Sigmoid colon (tissue), 7 donors: Measurements from ENCODE around the gene ELFN1. TPM values are rescaled to one million over a fixed set of nuclear protein-coding genes. Genes with fewer than 3 reads are reported as not detected.
A peak's percentile ranks its signal among the peaks of the same experiment; 100 is the strongest.

ENCODE experiments used
- DNase-seq: peaks from one replicate; pipeline ENCODE4 v3.0.0-alpha.2; 2019
- H3K27ac ChIP-seq, 4 donors: fragments of 200-600 bp; sonication (generic); one replicate each; pipeline ENCODE4 v1.5.1; 2016 to 2019; ENCODE audit warnings: mild to moderate bottlenecking in 1 of 4
- H3K27me3 ChIP-seq, 3 donors: fragments of 200-600 bp; sonication (generic); one replicate each; pipeline ENCODE4 v1.5.1; 2019; ENCODE audit warnings: mild to moderate bottlenecking in 1 of 3
- H3K36me3 ChIP-seq, 4 donors: fragments of 200-600 bp; sonication (generic); one replicate each; pipeline ENCODE4 v1.5.1; 2016 to 2019
- H3K4me1 ChIP-seq, 4 donors: fragments of 200-600 bp; sonication (generic); one replicate each; pipeline ENCODE4 v1.5.1; 2017 to 2019
- H3K4me3 ChIP-seq, 4 donors: fragments of 200-600 bp; sonication (generic); one replicate each; pipeline ENCODE4 v1.5.1; 2017 to 2019; ENCODE audit warnings: mild to moderate bottlenecking in 2 of 4, moderate library complexity in 1 of 4
- H3K9me3 ChIP-seq, 4 donors: fragments of 200-600 bp in 3 of 4; sonication (generic) in 3 of 4; one replicate each; pipeline versions ENCODE4 v1.5.1 to v1.6.1; 2013 to 2019
- EP300 ChIP-seq, 4 donors: sonication (generic); formaldehyde crosslinking; IDR thresholded peaks; one replicate each; pipeline ENCODE4 v1.6.1; 2017; ENCODE audit warnings: antibody characterized with exemption in 4 of 4
- POLR2A ChIP-seq, 2 donors: fragments of 450-650 bp; IDR thresholded peaks; one replicate each; pipeline ENCODE4 v1.6.1; 2016; ENCODE audit warnings: antibody characterized with exemption in 2 of 2, mild to moderate bottlenecking in 2 of 2, moderate library complexity in 2 of 2
- POLR2AphosphoS5 ChIP-seq, 4 donors: sonication (generic); formaldehyde crosslinking; IDR thresholded peaks; one replicate each; pipeline ENCODE4 v1.6.1; 2017; ENCODE audit warnings: antibody characterized with exemption in 4 of 4
- WGBS, 2 donors: extraction: QIAGEN DNeasy Blood & Tissue Kit; methylation state at CpG; one replicate each; pipeline ENCODE4 v1.1.7; 2013; 5-methylcytosine and 5-hydroxymethylcytosine counted together
- intact Hi-C: fragments of 100-400 bp; cut with DNase I; formaldehyde crosslinking; loops from one replicate; pipeline ENCODE4 v1.15.1; 2023
- polyA plus RNA-seq, 3 donors: library from polyadenylated mRNA; stranded (reverse); fragments of 200-250 nt; gene quantifications; one replicate each; pipeline ENCODE4 v1.2.3, GENCODE V29; 2013
- total RNA-seq, 4 donors: library from RNA; depleted of rRNA; stranded (reverse); fragments of >200 nt; gene quantifications; one replicate each; pipeline ENCODE4 v1.1.0, GENCODE V29; 2016
- TF ChIP-seq, protein P1 (sequence below), 4 experiments: fragments of 450-650 bp in 3 of 4; fragments of 200-600 bp in 1 of 4; IDR thresholded peaks; one replicate each; pipeline ENCODE4 v1.5.1; 2016 to 2019; ENCODE audit warnings: antibody characterized with exemption in 4 of 4, mild to moderate bottlenecking in 3 of 4, moderate library complexity in 2 of 4
- donor health status: healthy with polysubstance abuse.
- donor health status: Bipolar disorder and iron deficiency.
- donor health status: healthy.

ELFN1 gene
- total and polyA plus RNA-seq, 7 donors = 0.33 to 0.83 (median 0.54) TPM; not detected in 2

DNA sequence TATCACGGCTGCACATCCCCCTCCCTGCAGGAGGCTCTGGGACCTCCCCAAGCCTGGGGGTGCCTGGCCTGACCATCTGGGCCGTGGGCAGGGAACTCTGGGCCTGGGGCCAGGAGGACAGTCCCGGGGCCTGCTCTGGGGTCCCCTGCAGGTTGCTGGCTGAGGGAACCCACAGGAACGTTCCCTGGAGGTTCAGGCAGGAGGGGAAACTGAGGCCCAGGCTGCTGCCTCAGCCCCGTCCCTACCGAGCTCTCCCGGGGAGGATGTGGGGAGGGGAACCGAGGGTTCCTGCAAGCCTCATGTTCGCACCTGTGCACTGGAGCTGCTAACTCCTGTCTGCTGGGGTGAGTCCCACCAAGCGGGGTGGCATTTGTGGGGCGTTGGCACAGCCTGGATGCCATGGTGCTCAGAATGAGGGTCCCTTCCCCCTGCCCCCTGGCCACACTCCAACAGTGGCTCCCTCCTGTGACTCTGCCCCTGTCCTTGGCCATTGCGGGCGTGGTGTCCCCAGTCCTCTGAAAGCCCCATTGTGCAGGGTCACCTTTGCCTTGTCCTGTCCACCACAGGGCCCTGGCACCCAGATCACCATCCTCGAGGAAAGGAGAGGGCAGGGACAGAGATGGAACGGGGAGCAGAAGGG lies 9.4 kb downstream of the ELFN1 start:
- no peak overlapping the region for H3K27ac ChIP-seq
- no peaks in the 10 kb centered on the region for H3K36me3 ChIP-seq
- no peak overlapping the region for H3K4me3 ChIP-seq
- TF ChIP-seq EP300 (IDR thresholded peaks at IDR 0.05) (no peak), POLR2A (IDR thresholded peaks at IDR 0.05) (no peak), POLR2AphosphoS5 (IDR thresholded peaks at IDR 0.05) (no peak)
- TF ChIP-seq, protein P1, sequence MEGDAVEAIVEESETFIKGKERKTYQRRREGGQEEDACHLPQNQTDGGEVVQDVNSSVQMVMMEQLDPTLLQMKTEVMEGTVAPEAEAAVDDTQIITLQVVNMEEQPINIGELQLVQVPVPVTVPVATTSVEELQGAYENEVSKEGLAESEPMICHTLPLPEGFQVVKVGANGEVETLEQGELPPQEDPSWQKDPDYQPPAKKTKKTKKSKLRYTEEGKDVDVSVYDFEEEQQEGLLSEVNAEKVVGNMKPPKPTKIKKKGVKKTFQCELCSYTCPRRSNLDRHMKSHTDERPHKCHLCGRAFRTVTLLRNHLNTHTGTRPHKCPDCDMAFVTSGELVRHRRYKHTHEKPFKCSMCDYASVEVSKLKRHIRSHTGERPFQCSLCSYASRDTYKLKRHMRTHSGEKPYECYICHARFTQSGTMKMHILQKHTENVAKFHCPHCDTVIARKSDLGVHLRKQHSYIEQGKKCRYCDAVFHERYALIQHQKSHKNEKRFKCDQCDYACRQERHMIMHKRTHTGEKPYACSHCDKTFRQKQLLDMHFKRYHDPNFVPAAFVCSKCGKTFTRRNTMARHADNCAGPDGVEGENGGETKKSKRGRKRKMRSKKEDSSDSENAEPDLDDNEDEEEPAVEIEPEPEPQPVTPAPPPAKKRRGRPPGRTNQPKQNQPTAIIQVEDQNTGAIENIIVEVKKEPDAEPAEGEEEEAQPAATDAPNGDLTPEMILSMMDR (IDR thresholded peaks at IDR 0.05) = no peak
- intact Hi-C loops = no loop called here
- no peaks in the 10 kb centered on the region for H3K4me1 ChIP-seq
- peak; percentile 58 for DNase-seq
- WGBS, 2 donors = 72 to 82% methylated on average over 15 of the region's 15 CpGs
- H3K27me3 ChIP-seq = peaks cover 0 to 30% (median 29%) of the 10 kb centered on the region in 3 donors
- H3K9me3 ChIP-seq = peaks cover 0 to 5% (median 4%) of the 10 kb centered on the region in 4 donors

DNA sequence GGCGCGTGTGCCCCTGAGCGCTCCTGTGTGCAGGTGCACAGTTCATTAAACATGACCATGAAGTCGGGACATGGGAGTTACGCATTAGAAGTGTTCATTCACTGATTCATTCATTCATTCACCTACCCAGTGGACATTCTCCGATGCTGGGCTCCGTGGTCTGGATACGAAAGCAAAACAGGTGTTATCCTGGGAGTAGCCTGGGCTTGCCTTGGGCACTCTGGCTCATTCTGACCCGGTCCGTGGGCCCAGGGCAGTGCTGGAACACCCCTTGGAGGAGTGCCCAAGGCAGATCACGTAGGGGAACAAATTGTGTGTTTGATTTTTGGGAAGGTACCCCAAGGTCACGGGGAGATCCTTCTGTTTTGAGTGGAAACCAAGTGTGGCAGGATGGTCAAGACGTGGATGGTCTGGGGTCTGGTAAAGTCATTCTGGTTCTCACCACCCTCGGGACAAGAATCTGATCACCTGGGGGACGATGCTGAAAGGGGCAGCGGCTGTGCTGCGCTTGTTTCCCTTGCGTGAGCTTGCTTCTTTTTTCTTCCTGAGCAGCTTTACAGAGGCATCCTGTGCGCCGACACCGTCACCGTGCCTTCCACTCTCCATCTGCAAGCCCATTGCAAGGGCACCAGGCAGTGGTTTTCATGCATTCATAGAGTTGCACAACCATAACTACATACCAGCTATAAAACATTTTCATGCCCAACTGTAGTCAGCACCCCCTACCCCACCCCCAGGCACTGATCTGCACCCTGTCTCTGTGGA lies 10.1 kb downstream of the ELFN1 start:
- H3K27me3 ChIP-seq = peaks cover 0 to 23% (median 22%) of the 10 kb centered on the region in 3 donors
- H3K27ac ChIP-seq = no peak overlapping the region
- WGBS, 2 donors = 85 to 90% methylated on average over 22 of the region's 22 CpGs
- no peaks in the 10 kb centered on the region for H3K36me3 ChIP-seq
- H3K9me3 ChIP-seq = peaks cover 0 to 5% (median 4%) of the 10 kb centered on the region in 4 donors
- intact Hi-C loops = no loop called here
- no peaks in the 10 kb centered on the region for H3K4me1 ChIP-seq
- TF ChIP-seq EP300 (IDR thresholded peaks at IDR 0.05) = no peak
- TF ChIP-seq, protein P1 (IDR thresholded peaks at IDR 0.05) = no peak
- no peak for TF ChIP-seq POLR2AphosphoS5 (IDR thresholded peaks at IDR 0.05)
- no peak for TF ChIP-seq POLR2A (IDR thresholded peaks at IDR 0.05)
- peak; percentile 36 for DNase-seq
- no peak overlapping the region for H3K4me3 ChIP-seq

DNA sequence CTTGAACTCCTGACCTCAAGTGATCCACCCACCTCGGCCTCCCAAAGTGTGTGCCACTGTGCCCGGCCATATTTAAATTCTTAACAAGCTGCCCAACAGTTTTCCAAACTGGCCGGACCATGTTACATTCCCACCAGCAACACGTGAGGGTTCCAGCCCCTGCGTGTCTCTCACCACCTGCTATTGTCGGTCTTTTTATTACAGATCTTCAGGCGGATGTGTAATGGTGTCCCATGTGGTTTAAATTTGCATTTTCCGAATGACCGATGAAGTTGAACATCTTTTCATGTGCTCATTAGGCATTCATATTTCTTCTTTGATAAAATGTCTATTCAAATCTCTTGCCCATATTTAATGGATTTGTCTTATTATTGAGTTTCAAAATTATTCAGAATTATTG lies 11.5 kb downstream of the ELFN1 start:
- DNase-seq = peak; percentile 35
- no peaks in the 10 kb centered on the region for H3K36me3 ChIP-seq
- intact Hi-C loops = no loop called here
- peaks cover 0 to 5% (median 4%) of the 10 kb centered on the region in 4 donors for H3K9me3 ChIP-seq
- no peaks in the 10 kb centered on the region for H3K4me1 ChIP-seq
- WGBS, 2 donors = 78 to 85% methylated on average over 9 of the region's 9 CpGs
- peaks cover 0 to 13% (median 8%) of the 10 kb centered on the region in 3 donors for H3K27me3 ChIP-seq
- no peak overlapping the region for H3K27ac ChIP-seq
- TF ChIP-seq, protein P1 (IDR thresholded peaks at IDR 0.05) = no peak
- TF ChIP-seq EP300 (IDR thresholded peaks at IDR 0.05) (no peak), POLR2AphosphoS5 (IDR thresholded peaks at IDR 0.05) (no peak), POLR2A (IDR thresholded peaks at IDR 0.05) (no peak)
- no peak overlapping the region for H3K4me3 ChIP-seq

DNA sequence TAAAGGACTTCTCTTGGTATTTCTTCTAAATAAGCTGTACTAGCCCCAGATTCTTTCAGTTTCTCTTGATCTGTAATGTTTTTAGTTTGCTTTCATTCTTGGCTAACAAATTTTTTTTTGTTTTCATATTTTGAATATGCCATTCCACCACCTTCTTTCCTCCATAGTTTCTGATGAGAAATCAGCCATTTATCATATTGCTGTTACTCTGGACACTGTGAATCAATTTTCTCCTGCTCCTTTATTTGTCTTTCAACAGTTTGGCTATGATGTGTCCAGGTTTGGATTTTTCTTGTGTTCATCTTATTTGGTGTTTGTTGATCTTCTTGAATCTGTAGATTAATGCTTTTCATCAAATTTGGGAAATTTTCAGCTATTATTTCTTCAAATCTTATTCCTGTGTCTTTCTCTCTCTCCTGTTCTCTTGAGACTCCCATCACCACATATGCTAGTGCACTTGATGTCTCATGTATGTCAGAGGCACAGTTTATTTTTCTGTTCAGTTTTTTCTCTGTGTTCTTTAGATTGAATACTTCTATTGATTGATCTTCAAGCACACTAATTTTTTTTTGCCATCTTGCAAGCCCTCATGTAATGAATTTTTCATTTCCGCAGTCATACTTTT lies 15.0 kb downstream of the ELFN1 start:
- Histone ChIP-seq H3K36me3 (no peaks in the 10 kb centered on the region), H3K4me3 (no peak overlapping the region), H3K27ac (no peak overlapping the region), H3K9me3 (peaks cover 0 to 5% (median 4%) of the 10 kb centered on the region in 4 donors), H3K4me1 (no peaks in the 10 kb centered on the region), H3K27me3 (peaks cover 0 to under 1% (median 0%) of the 10 kb centered on the region in 3 donors)
- 95 to 97% methylated on average over 1 of the region's 1 CpG for WGBS, 2 donors
- intact Hi-C loops = no loop called here
- TF ChIP-seq POLR2AphosphoS5 (IDR thresholded peaks at IDR 0.05) (no peak), POLR2A (IDR thresholded peaks at IDR 0.05) (no peak), EP300 (IDR thresholded peaks at IDR 0.05) (no peak)
- no peak for DNase-seq

DNA sequence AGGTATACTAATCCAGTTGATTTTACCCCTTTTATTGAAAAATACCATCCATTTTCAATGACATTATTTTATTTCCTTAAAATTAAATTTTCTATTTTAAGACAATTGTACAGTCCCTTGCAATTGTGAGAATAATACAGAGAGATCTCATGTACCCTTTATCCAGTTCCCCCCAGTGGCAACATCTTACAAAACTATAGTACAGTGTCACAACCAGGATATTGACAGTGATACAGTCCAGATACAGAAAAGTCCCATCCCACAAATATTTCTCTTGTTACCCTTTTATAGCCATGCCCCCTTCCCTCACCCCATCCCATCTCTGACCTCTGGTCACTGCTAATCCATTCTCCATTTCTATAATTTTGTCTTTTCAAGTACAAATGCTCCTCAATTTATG lies 18.5 kb downstream of the ELFN1 start:
- H3K27ac ChIP-seq = no peak overlapping the region
- H3K4me1 ChIP-seq = peaks cover 0 to 16% (median 15%) of the 10 kb centered on the region in 4 donors
- no peak for TF ChIP-seq EP300 (IDR thresholded peaks at IDR 0.05)
- TF ChIP-seq POLR2A (IDR thresholded peaks at IDR 0.05) = no peak
- no peak for TF ChIP-seq POLR2AphosphoS5 (IDR thresholded peaks at IDR 0.05)
- TF ChIP-seq, protein P1 (IDR thresholded peaks at IDR 0.05) = no peak
- no peaks in the 10 kb centered on the region for H3K27me3 ChIP-seq
- no peak overlapping the region for H3K4me3 ChIP-seq
- peaks cover 0 to 5% (median 2%) of the 10 kb centered on the region in 4 donors for H3K9me3 ChIP-seq
- no peak for DNase-seq
- H3K36me3 ChIP-seq = no peaks in the 10 kb centered on the region
- intact Hi-C loops = no loop called here
